ENCODE measurements around the gene ZNF883. TPM values are rescaled to one million over a fixed set of nuclear protein-coding genes. Genes with fewer than 3 reads are reported as not detected.

ZNF883 gene
- total and polyA plus RNA-seq, 2 of the 4 experiments (the other 2 are of a cell fraction) = 0.51 to 0.54 TPM

GRCh38 chr9:112921549-112921948 lies 90.4 kb downstream of the ZNF883 start:
- Histone ChIP-seq H4K5ac (ENCODE audit: low read depth, low read length) (no peak overlapping the region), H3K9me1 (ENCODE audit: insufficient read depth, low read length) (no peaks in the 10 kb centered on the region), H4K20me1 (ENCODE audit: insufficient read depth, low read length) (no peaks in the 10 kb centered on the region), H4K91ac (ENCODE audit: insufficient read depth, low read depth, low read length) (no peak overlapping the region), H3K18ac (ENCODE audit: low read depth, low read length) (no peak overlapping the region), H3K27me3 (ENCODE audit: control insufficient read depth, insufficient read depth, low read length) (peaks cover 37% of the 10 kb centered on the region), H3K56ac (ENCODE audit: extremely low read depth, insufficient read depth, low read length) (no peak overlapping the region), H4K8ac (ENCODE audit: low read depth in 2 of 2, low read length in 2 of 2) (no peak overlapping the region), H3K4me1 (ENCODE audit: control insufficient read depth, insufficient read depth, low read length) (no peaks in the 10 kb centered on the region), H3K9me3 (ENCODE audit: control insufficient read depth, insufficient read depth, low read length) (no peaks in the 10 kb centered on the region), H2AK9ac (replicated peaks; ENCODE audit: low read depth, low read length, poor library complexity) (no peak overlapping the region), H3K9ac (ENCODE audit: low read depth, low read length) (no peak overlapping the region), H2BK120ac (ENCODE audit: low read depth, low read length) (no peak overlapping the region), H2BK15ac (ENCODE audit: low read depth, low read length) (no peak overlapping the region), H2BK20ac (ENCODE audit: low read depth, low read length) (no peak overlapping the region), H3K4me2 (ENCODE audit: low read depth, low read length) (no peak overlapping the region), H2AFZ (replicated peaks; ENCODE audit: low read length, poor library complexity) (no peak overlapping the region), H2AK5ac (ENCODE audit: low read depth, low read length) (no peak overlapping the region), H3K36me3 (ENCODE audit: control insufficient read depth, insufficient read depth, low read length) (no peaks in the 10 kb centered on the region), H3K4me3 (ENCODE audit: insufficient read depth, low read depth, low read length) (no peak overlapping the region), H3K79me1 (ENCODE audit: low read depth in 1 of 2, low read length in 2 of 2) (no peaks in the 10 kb centered on the region), H3K23ac (ENCODE audit: low read depth, low read length) (no peak overlapping the region), H3K14ac (replicated peaks; ENCODE audit: low read depth, low read length) (no peak overlapping the region), H3K4ac (ENCODE audit: low read depth, low read length) (no peak overlapping the region), H3K27ac (ENCODE audit: insufficient read depth, low read length) (no peak overlapping the region), H2BK5ac (ENCODE audit: low read depth, low read length, poor library complexity, severe bottlenecking) (no peak overlapping the region)
- intact Hi-C loops (cut with micrococcal nuclease) = loop anchor here (5.0 kb wide), 1 partner anchor 191 kb away; no protein-coding TSS in a partner anchor
- in situ Hi-C loops (cut with MboI; ENCODE audit: low sequenced_read_pairs) = no loop called here
- no CpG with 5 or more reads among the region's 3 CpGs for WGBS, 2 experiments (ENCODE audit: extremely low coverage in 2 of 2, insufficient read length in 1 of 2)
- dilution Hi-C loops (cut with HindIII; ENCODE audit: low sequenced_read_pairs, unreplicated experiment) = no loop called here
- DNase-seq = peak; percentile 63
- ChIA-PET CTCF (no interaction called here), POLR2A (ENCODE audit: unreplicated experiment) (no interaction called here)
- TF ChIP-seq NFE2L2 (IDR thresholded peaks at IDR 0.05; ENCODE audit: low read depth, low read length) (no peak), RCOR1 (IDR thresholded peaks at IDR 0.05; ENCODE audit: insufficient replicate concordance, low read length) (no peak), RFX5 (IDR thresholded peaks at IDR 0.05; ENCODE audit: low read depth, low read length) (no peak), CHD1 (IDR thresholded peaks at IDR 0.05; ENCODE audit: low read depth, low read length) (no peak), SMC3 (IDR thresholded peaks at IDR 0.05; ENCODE audit: low read depth, low read length) (peak; percentile 46), BHLHE40 (IDR thresholded peaks at IDR 0.05; ENCODE audit: low read depth, low read length) (no peak), CTCF (conservative IDR thresholded peaks at IDR 0.05; ENCODE audit: low read depth, low read length) (peak; percentile 58), CEBPB (IDR thresholded peaks at IDR 0.05; ENCODE audit: low read depth, low read length) (no peak), MAZ (IDR thresholded peaks at IDR 0.05; ENCODE audit: borderline replicate concordance, low read depth, low read length) (no peak), ELK1 (IDR thresholded peaks at IDR 0.05; ENCODE audit: borderline replicate concordance, low read depth, low read length) (no peak), MXI1 (IDR thresholded peaks at IDR 0.05; ENCODE audit: borderline replicate concordance, low read depth, low read length) (no peak), FOS (IDR thresholded peaks at IDR 0.05; ENCODE audit: low read depth, low read length) (no peak), USF2 (IDR thresholded peaks at IDR 0.05; ENCODE audit: low read depth, low read length) (no peak), RAD21 (IDR thresholded peaks at IDR 0.05; ENCODE audit: low read length) (peak; percentile 59), POLR2A (IDR thresholded peaks at IDR 0.05; ENCODE audit: low read depth, low read length) (no peak), MAFK (IDR thresholded peaks at IDR 0.05; ENCODE audit: low read depth, low read length) (no peak)
- ATAC-seq (ENCODE audit: low read depth) = peak; percentile 89
- BruUV-seq (replicated peaks) = no TSS peak

Data from IMR-90 (cell line).